NCI-H69 (cell line): Measurements from ENCODE around the gene AARS1.
"Not testable (repeated sequence)": the region's sequence is repeated elsewhere in the genome, so short reads cannot be mapped to it uniquely, and the experiment has no call there.

Experiments used
- DNase-seq: peaks from one replicate; lab custom pipeline; 2025; lab: John Stamatoyannopoulos, UW

Gene AARS1

GRCh38 chr16:70271696-70272095, 17.6 kb downstream of the AARS1 start:
- DNase-seq = no peak

- no peak for DNase-seq
Measured at GRCh38 chr16:70270176-70270575, 19.1 kb downstream of the AARS1 start.

- DNase-seq = no peak
Measured at GRCh38 chr16:70269471-70269870, 19.8 kb downstream of the AARS1 start.

GRCh38 chr16:70267922-70268321, 21.4 kb downstream of the AARS1 start:
- DNase-seq = not testable (repeated sequence)

GRCh38 chr16:70267516-70267915, 21.8 kb downstream of the AARS1 start:
- peak; percentile 31 for DNase-seq

- DNase-seq = not testable (repeated sequence)
Measured at GRCh38 chr16:70259903-70260302, 29.4 kb downstream of the AARS1 start.

GRCh38 chr16:70258946-70259345, 30.4 kb downstream of the AARS1 start:
- no peak for DNase-seq

GRCh38 chr16:70258065-70258464, 31.2 kb downstream of the AARS1 start:
- no peak for DNase-seq

GRCh38 chr16:70257391-70257790, 31.9 kb downstream of the AARS1 start:
- no peak for DNase-seq

- DNase-seq = no peak
Measured at GRCh38 chr16:70255574-70255973, 33.7 kb downstream of the AARS1 start.

- no peak for DNase-seq
Measured at GRCh38 chr16:70254965-70255286, 34.4 kb downstream of the AARS1 start.

GRCh38 chr16:70254180-70254964, 34.9 kb downstream of the AARS1 start:
- DNase-seq = no peak

- DNase-seq = peak; percentile 13
Measured at GRCh38 chr16:70253291-70254106, 35.8 kb downstream of the AARS1 start.

GRCh38 chr16:70252355-70252988, 36.8 kb downstream of the AARS1 start:
- DNase-seq = peak; percentile 20

- DNase-seq = peak; percentile 92
Measured at GRCh38 chr16:70251629-70252354, 37.5 kb downstream of the AARS1 start, which contains the start of gene EXOSC6. Gene EXOSC6 (minus strand): TSS chr16:70251940. CDS start chr16:70251900, 40 bp downstream.

- DNase-seq = no peak
Measured at GRCh38 chr16:70250748-70251628, 38.3 kb downstream of the AARS1 start.

- not testable (repeated sequence) for DNase-seq
Measured at GRCh38 chr16:70249697-70250096, 39.6 kb downstream of the AARS1 start.

GRCh38 chr16:70238773-70239172, 50.5 kb downstream of the AARS1 start:
- DNase-seq = not testable (repeated sequence)

- peak; percentile 3 for DNase-seq
Measured at GRCh38 chr16:70231831-70232230, 57.5 kb downstream of the AARS1 start.

- DNase-seq = not testable (repeated sequence)
Measured at GRCh38 chr16:70226024-70226423, 63.3 kb downstream of the AARS1 start.

GRCh38 chr16:70225430-70225829, 63.9 kb downstream of the AARS1 start:
- DNase-seq = not testable (repeated sequence)
